Measurements from ENCODE around the gene FGD4.
A peak's percentile ranks its signal among the peaks of the same experiment; 100 is the strongest.

The FGD4 gene

DNA sequence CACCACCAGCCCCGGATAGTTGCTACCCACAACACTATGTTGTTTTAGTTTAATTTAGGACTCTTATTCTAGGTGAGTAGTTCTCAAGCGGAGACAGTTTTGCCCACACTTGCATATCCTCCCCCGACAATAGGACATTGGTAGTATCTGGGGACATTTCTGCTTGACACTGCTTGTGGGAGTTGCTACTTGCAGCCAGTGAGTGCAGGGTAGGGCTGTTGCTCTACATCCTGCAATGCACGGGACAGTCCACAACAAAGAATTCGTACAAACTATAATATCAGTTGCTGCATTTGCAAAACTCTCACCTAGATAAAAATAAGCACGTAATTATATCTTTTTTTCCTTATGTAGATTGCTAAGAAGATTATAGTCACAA is 167.9 kb downstream of the FGD4 start:
- no peaks in the 10 kb centered on the region for H3K27me3 ChIP-seq (ENCODE audit: control insufficient read depth, insufficient read depth, low read length)
- no peak overlapping the region for H3K4me3 ChIP-seq (ENCODE audit: low read depth, low read length)
- H3K79me2 ChIP-seq, result no peaks in the 10 kb centered on the region
- no peaks in the 10 kb centered on the region for H3K36me3 ChIP-seq (ENCODE audit: control insufficient read depth, insufficient read depth, low read length)
- no peaks in the 10 kb centered on the region for H3K9me3 ChIP-seq (ENCODE audit: control insufficient read depth, low read length)
- H3K4me2 ChIP-seq (ENCODE audit: low read length), result peak overlapping the region; percentile 11
- peaks cover 12% of the 10 kb centered on the region for H3K4me1 ChIP-seq
- TF ChIP-seq, protein P1, sequence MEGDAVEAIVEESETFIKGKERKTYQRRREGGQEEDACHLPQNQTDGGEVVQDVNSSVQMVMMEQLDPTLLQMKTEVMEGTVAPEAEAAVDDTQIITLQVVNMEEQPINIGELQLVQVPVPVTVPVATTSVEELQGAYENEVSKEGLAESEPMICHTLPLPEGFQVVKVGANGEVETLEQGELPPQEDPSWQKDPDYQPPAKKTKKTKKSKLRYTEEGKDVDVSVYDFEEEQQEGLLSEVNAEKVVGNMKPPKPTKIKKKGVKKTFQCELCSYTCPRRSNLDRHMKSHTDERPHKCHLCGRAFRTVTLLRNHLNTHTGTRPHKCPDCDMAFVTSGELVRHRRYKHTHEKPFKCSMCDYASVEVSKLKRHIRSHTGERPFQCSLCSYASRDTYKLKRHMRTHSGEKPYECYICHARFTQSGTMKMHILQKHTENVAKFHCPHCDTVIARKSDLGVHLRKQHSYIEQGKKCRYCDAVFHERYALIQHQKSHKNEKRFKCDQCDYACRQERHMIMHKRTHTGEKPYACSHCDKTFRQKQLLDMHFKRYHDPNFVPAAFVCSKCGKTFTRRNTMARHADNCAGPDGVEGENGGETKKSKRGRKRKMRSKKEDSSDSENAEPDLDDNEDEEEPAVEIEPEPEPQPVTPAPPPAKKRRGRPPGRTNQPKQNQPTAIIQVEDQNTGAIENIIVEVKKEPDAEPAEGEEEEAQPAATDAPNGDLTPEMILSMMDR (IDR thresholded peaks at IDR 0.05), result no peak
- H3K9ac ChIP-seq, result no peak overlapping the region
- H3K27ac ChIP-seq, result no peak overlapping the region
- no peak overlapping the region for H2AFZ ChIP-seq

DNA sequence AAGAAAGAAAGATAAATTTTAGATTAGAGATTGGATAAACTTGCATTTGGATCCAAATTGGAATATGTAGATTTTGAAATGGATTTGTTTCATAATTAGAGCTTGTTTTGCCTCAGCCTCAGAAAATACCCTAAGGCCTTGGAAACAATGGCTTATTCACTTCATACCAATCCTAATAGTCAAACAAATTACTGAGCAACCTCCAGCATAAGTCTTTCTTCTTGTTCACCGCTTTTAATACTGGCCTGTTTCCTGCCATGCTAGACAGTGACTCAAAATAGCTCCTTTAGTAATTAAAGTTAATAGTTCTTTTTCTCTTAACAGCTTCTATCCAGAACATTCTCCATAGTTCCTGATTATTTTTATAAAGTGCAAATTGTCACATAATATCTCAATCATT is 168.9 kb downstream of the FGD4 start:
- Histone ChIP-seq H2AFZ (no peak overlapping the region), H3K9ac (no peak overlapping the region), H3K27me3 (ENCODE audit: control insufficient read depth, insufficient read depth, low read length) (no peaks in the 10 kb centered on the region), H3K4me1 (peaks cover 12% of the 10 kb centered on the region), H3K4me2 (ENCODE audit: low read length) (no peak overlapping the region), H3K36me3 (ENCODE audit: control insufficient read depth, insufficient read depth, low read length) (no peaks in the 10 kb centered on the region), H3K79me2 (peaks cover 4% of the 10 kb centered on the region), H3K9me3 (ENCODE audit: control insufficient read depth, low read length) (no peaks in the 10 kb centered on the region), H3K4me3 (ENCODE audit: low read depth, low read length) (no peak overlapping the region), H3K27ac (no peak overlapping the region)
- TF ChIP-seq, protein P1 (IDR thresholded peaks at IDR 0.05), result no peak

DNA sequence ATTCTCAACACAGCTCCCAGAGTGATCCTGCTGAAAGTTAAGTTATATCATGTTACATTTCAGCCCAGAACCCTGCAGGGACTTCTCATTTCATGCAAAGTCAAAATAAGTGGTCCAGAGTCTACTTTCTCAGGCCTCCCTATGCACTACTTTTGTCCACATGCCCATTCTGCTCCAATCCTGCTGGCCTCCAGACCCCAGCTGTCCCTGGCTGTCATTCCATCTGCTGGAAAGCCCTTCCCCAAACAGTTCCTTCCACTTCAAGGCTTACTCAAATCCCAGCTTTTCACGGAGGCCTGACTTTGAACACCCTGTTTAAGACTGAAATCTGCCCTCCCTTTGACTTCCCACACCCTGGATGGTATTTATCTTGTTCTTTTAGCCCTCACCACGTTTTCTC is 169.9 kb downstream of the FGD4 start:
- no peak overlapping the region for H3K4me2 ChIP-seq (ENCODE audit: low read length)
- H3K9me3 ChIP-seq (ENCODE audit: control insufficient read depth, low read length), result no peaks in the 10 kb centered on the region
- no peaks in the 10 kb centered on the region for H3K27me3 ChIP-seq (ENCODE audit: control insufficient read depth, insufficient read depth, low read length)
- peaks cover 12% of the 10 kb centered on the region for H3K4me1 ChIP-seq
- no peak overlapping the region for H3K27ac ChIP-seq
- H3K4me3 ChIP-seq (ENCODE audit: low read depth, low read length), result no peak overlapping the region
- H3K9ac ChIP-seq, result no peak overlapping the region
- H3K79me2 ChIP-seq, result peaks cover 4% of the 10 kb centered on the region
- H2AFZ ChIP-seq, result no peak overlapping the region
- TF ChIP-seq, protein P1 (IDR thresholded peaks at IDR 0.05), result no peak
- H3K36me3 ChIP-seq (ENCODE audit: control insufficient read depth, insufficient read depth, low read length), result no peaks in the 10 kb centered on the region

DNA sequence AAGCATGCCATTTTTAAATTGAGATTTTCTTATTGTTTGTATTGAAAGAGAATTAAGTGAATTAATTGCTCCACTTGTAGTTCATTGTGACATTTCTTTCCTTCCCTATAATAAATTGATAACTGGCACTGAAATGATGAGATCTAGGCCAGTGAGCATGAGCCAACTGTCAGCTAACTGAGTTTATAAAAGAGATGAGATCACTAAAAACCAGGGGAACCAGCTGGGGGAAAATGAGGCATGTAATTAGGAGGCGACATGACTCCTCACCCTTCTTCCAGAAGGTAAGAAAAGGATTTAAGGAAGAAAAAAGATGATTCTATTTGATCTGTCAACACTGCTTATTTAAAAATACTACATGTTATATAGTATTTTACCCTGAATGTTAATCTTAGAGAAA is 175.2 kb downstream of the FGD4 start:
- H3K79me2 ChIP-seq, result peaks cover 12% of the 10 kb centered on the region
- no peaks in the 10 kb centered on the region for H3K36me3 ChIP-seq (ENCODE audit: control insufficient read depth, insufficient read depth, low read length)
- TF ChIP-seq, protein P1 (IDR thresholded peaks at IDR 0.05), result no peak
- no peak overlapping the region for H3K4me2 ChIP-seq (ENCODE audit: low read length)
- H3K27ac ChIP-seq, result no peak overlapping the region
- no peaks in the 10 kb centered on the region for H3K27me3 ChIP-seq (ENCODE audit: control insufficient read depth, insufficient read depth, low read length)
- no peak overlapping the region for H3K9ac ChIP-seq
- H2AFZ ChIP-seq, result no peak overlapping the region
- no peaks in the 10 kb centered on the region for H3K9me3 ChIP-seq (ENCODE audit: control insufficient read depth, low read length)
- H3K4me1 ChIP-seq, result no peaks in the 10 kb centered on the region
- no peak overlapping the region for H3K4me3 ChIP-seq (ENCODE audit: low read depth, low read length)

DNA sequence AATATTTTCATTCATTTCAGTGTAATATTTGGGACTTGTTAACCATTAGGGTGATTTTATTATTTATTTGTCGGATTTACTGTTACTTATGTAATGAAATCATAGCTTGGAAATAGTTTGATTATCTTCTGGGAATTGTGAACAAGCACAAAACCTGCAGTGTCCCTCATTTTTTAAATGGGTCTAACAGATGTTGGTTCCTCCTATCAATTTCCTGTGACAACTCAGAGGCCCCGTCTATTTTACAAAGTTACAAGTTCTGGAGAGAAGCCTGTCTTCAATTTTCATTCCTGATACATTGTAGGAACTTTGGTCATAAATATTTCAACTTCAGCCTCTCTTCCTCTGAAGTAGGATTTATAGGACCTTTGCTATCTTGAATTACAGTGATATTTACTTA is 178.0 kb downstream of the FGD4 start:
- Histone ChIP-seq H3K4me3 (ENCODE audit: low read depth, low read length) (no peak overlapping the region), H3K9me3 (ENCODE audit: control insufficient read depth, low read length) (no peaks in the 10 kb centered on the region), H3K79me2 (peaks cover 12% of the 10 kb centered on the region), H3K27ac (no peak overlapping the region), H3K9ac (no peak overlapping the region), H3K27me3 (ENCODE audit: control insufficient read depth, insufficient read depth, low read length) (no peaks in the 10 kb centered on the region), H2AFZ (no peak overlapping the region), H3K4me2 (ENCODE audit: low read length) (no peak overlapping the region), H3K4me1 (no peaks in the 10 kb centered on the region), H3K36me3 (ENCODE audit: control insufficient read depth, insufficient read depth, low read length) (no peaks in the 10 kb centered on the region)
- TF ChIP-seq, protein P1 (IDR thresholded peaks at IDR 0.05), result no peak

Measured in parathyroid adenoma (tissue), 2 donors.